ENCODE results near the gene TRABD2B. TPM values are rescaled to one million over a fixed set of nuclear protein-coding genes. Genes with fewer than 3 reads are reported as not detected.

Gene TRABD2B
- total and polyA plus RNA-seq, 2 experiments from 2014 or later: not detected

DNA sequence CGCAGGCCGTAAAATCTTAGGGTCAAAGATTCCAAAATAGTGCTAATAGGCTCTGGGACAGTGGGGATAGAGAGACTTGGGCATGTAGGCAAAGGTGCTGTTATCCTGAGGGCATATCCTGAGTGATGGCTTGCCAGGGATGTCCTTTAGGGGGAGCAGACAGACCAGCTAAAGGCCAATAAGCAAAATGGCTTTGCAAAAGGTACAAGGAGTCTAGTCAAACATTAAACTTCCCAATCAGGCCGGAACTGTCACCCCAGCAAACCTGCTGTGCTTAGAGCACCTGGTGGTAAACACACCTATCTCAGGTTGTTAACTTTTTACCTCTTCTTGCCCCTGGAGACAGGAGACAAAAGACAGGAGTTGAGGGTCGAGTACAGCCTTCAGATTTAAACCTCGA, 49.1 kb downstream of the TRABD2B start:
- Histone ChIP-seq H3F3A (ENCODE audit: insufficient read depth) (no peaks in the 10 kb centered on the region), H3K9me3 (ENCODE audit: low read depth) (no peaks in the 10 kb centered on the region), H2AFZ (no peak overlapping the region), H3K4me1 (ENCODE audit: insufficient read depth) (no peaks in the 10 kb centered on the region), H3K27ac (no peak overlapping the region), H3K27me3 (replicated peaks; ENCODE audit: insufficient read depth) (no peaks in the 10 kb centered on the region; the same call in 1 of the 2 replicates), H3K36me3 (ENCODE audit: low read depth) (no peaks in the 10 kb centered on the region), H3K9me2 (ENCODE audit: insufficient read depth) (no peaks in the 10 kb centered on the region), H3K4me2 (ENCODE audit: unreplicated experiment) (no peak overlapping the region), H4K20me1 (ENCODE audit: insufficient read depth) (no peaks in the 10 kb centered on the region), H3K79me2 (ENCODE audit: insufficient read depth) (no peaks in the 10 kb centered on the region), H3K4me3 (no peak overlapping the region), H3K9ac (no peak overlapping the region)
- WGBS, 2 experiments (ENCODE audit: low coverage in 1 of 2, low lambda C conversion rate in 2 of 2, missing lambda C conversion rate in 2 of 2): 73 to 75% methylated on average over 5 of the region's 5 CpGs
- TF ChIP-seq EZH2 (IDR thresholded peaks at IDR 0.05; ENCODE audit: insufficient read depth, poor library complexity, severe bottlenecking): no peak
- in situ Hi-C loops (cut with MboI): no loop called here
- DNase-seq: no peak

DNA sequence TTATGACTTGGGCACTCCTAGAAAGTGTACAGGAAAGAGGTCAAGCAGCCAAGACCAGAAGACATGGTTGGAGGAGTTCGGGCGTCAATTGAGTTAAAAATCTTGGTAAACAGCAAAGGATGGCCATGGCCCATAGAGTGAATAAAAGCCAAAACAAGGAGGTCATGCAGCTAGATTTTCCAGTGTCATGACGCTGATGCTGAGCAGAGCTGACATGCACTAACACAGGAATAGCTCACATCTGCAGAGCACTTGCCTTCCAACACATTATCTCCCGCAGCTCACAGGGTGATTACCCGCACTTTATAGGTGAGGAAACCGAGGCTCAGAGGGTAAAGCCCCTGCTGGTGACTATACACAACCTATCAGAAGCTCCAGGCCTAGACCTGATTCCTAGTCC, 49.7 kb downstream of the TRABD2B start:
- H3K36me3 ChIP-seq (ENCODE audit: low read depth): no peaks in the 10 kb centered on the region
- TF ChIP-seq EZH2 (IDR thresholded peaks at IDR 0.05; ENCODE audit: insufficient read depth, poor library complexity, severe bottlenecking): no peak
- TF ChIP-seq EZH2phosphoT487 (IDR thresholded peaks at IDR 0.05; ENCODE audit: insufficient read depth, low read depth): no peak
- no peaks in the 10 kb centered on the region; the same call in 1 of the 2 replicates for H3K27me3 ChIP-seq (replicated peaks; ENCODE audit: insufficient read depth)
- WGBS, 2 experiments (ENCODE audit: low coverage in 1 of 2, low lambda C conversion rate in 2 of 2, missing lambda C conversion rate in 2 of 2): 66 to 72% methylated on average over 6 of the region's 6 CpGs
- H3K4me2 ChIP-seq (ENCODE audit: unreplicated experiment): no peak overlapping the region
- no peak for DNase-seq
- in situ Hi-C loops (cut with MboI): no loop called here
- H3F3A ChIP-seq (ENCODE audit: insufficient read depth): no peaks in the 10 kb centered on the region
- H3K27ac ChIP-seq: no peak overlapping the region
- no peak overlapping the region for H3K4me3 ChIP-seq
- H3K9me3 ChIP-seq (ENCODE audit: low read depth): no peaks in the 10 kb centered on the region
- no peaks in the 10 kb centered on the region for H4K20me1 ChIP-seq (ENCODE audit: insufficient read depth)
- no peak overlapping the region for H2AFZ ChIP-seq
- no peaks in the 10 kb centered on the region for H3K4me1 ChIP-seq (ENCODE audit: insufficient read depth)
- no peak overlapping the region for H3K9ac ChIP-seq
- no peaks in the 10 kb centered on the region for H3K9me2 ChIP-seq (ENCODE audit: insufficient read depth)
- H3K79me2 ChIP-seq (ENCODE audit: insufficient read depth): no peaks in the 10 kb centered on the region

DNA sequence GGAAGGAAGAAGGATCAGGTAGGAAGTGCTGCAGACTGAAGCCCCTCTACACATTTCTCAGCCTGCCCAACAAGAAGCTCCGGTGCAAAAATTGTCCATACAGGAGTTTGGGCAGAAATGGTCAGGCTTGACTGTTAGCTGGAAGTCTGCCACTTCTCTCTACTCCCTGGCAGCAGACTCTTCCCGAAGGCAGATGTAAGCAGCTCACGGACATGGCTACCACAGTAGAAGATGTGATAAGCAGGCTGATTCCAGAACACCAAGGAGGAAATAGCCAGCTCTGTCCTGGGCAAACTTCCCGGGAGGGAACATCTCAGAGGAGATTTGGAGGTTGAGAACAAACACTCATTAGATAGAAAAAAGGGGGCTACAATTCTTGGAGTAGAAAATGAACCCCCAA, 52.6 kb downstream of the TRABD2B start:
- no peak for DNase-seq
- Histone ChIP-seq H3K9me3 (ENCODE audit: low read depth) (no peaks in the 10 kb centered on the region), H3K4me2 (ENCODE audit: unreplicated experiment) (no peak overlapping the region), H3K4me1 (ENCODE audit: insufficient read depth) (peaks cover 5% of the 10 kb centered on the region), H4K20me1 (ENCODE audit: insufficient read depth) (no peaks in the 10 kb centered on the region), H3K27me3 (replicated peaks; ENCODE audit: insufficient read depth) (no peaks in the 10 kb centered on the region; the same call in 1 of the 2 replicates), H3K9me2 (ENCODE audit: insufficient read depth) (no peaks in the 10 kb centered on the region), H2AFZ (no peak overlapping the region), H3K27ac (no peak overlapping the region), H3K9ac (no peak overlapping the region), H3K79me2 (ENCODE audit: insufficient read depth) (no peaks in the 10 kb centered on the region), H3K36me3 (ENCODE audit: low read depth) (no peaks in the 10 kb centered on the region), H3K4me3 (no peak overlapping the region), H3F3A (ENCODE audit: insufficient read depth) (no peaks in the 10 kb centered on the region)
- in situ Hi-C loops (cut with MboI): no loop called here
- TF ChIP-seq EZH2 (IDR thresholded peaks at IDR 0.05; ENCODE audit: insufficient read depth, poor library complexity, severe bottlenecking): no peak
- TF ChIP-seq EZH2phosphoT487 (IDR thresholded peaks at IDR 0.05; ENCODE audit: insufficient read depth, low read depth): no peak
- 20 to 29% methylated on average over 4 of the region's 4 CpGs for WGBS, 2 experiments (ENCODE audit: low coverage in 1 of 2, low lambda C conversion rate in 2 of 2, missing lambda C conversion rate in 2 of 2)

DNA sequence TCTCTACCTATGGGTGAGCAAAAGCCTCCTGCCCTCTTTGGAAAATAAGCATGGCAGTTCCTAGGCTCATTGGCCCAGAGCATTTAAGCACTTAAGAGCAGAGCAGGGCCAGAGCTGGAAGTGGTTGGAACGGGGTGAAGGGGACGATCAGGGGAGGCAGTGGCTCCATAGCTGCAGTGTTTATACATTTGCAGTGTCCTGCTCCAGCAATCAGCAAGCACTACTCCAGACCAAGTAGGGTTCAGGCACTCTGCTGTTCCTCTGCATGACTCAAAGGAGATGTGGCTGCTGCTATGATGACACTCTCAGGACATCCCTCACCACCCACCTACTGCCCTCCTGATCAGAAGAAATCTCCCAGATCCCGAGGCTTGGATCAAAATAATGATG, 55.0 kb downstream of the TRABD2B start:
- 44 to 52% methylated on average over 3 of the region's 3 CpGs for WGBS, 2 experiments (ENCODE audit: low coverage in 1 of 2, low lambda C conversion rate in 2 of 2, missing lambda C conversion rate in 2 of 2)
- peak; percentile 27 for DNase-seq
- Histone ChIP-seq H3K36me3 (ENCODE audit: low read depth) (no peaks in the 10 kb centered on the region), H3K4me1 (ENCODE audit: insufficient read depth) (peaks cover 5% of the 10 kb centered on the region), H3F3A (ENCODE audit: insufficient read depth) (no peaks in the 10 kb centered on the region), H3K9me2 (ENCODE audit: insufficient read depth) (no peaks in the 10 kb centered on the region), H2AFZ (no peak overlapping the region), H3K9me3 (ENCODE audit: low read depth) (no peaks in the 10 kb centered on the region), H3K9ac (no peak overlapping the region), H3K79me2 (ENCODE audit: insufficient read depth) (no peaks in the 10 kb centered on the region), H3K4me2 (ENCODE audit: unreplicated experiment) (no peak overlapping the region), H3K4me3 (no peak overlapping the region), H4K20me1 (ENCODE audit: insufficient read depth) (no peaks in the 10 kb centered on the region), H3K27ac (no peak overlapping the region), H3K27me3 (replicated peaks; ENCODE audit: insufficient read depth) (no peaks in the 10 kb centered on the region; the same call in 1 of the 2 replicates)
- in situ Hi-C loops (cut with MboI): no loop called here
- TF ChIP-seq EZH2phosphoT487 (IDR thresholded peaks at IDR 0.05; ENCODE audit: insufficient read depth, low read depth) (no peak), EZH2 (IDR thresholded peaks at IDR 0.05; ENCODE audit: insufficient read depth, poor library complexity, severe bottlenecking) (no peak)

All from GM23248 (cell line).